HCT116 (cell line): ENCODE data around the gene PDHA1.

Experiments used
- CTCF ChIP-seq, 3 experiments: fragments of 200-600 bp in 1 of 3; sonication (generic) in 1 of 3; IDR thresholded peaks in 2 of 3; conservative IDR thresholded peaks in 1 of 3; 2 replicates each; pipeline ENCODE4 v1.5.1; 2012 to 2017; ENCODE audit warnings: low read depth in 2 of 3, low read length in 2 of 3, antibody characterized with exemption in 1 of 3, borderline replicate concordance in 1 of 3, control low read depth in 1 of 3, mild to moderate bottlenecking in 1 of 3, mixed read lengths in 1 of 3, mixed run types in 1 of 3, moderate library complexity in 1 of 3; ENCODE audit not compliant: insufficient read depth in 1 of 3
- POLR2A ChIP-seq: IDR thresholded peaks from 2 replicates; pipeline ENCODE4 v1.7.0; 2011; ENCODE audit warnings: borderline replicate concordance; ENCODE audit not compliant: insufficient read depth, insufficient read length; ENCODE audit errors: extremely low read depth
- REST ChIP-seq: IDR thresholded peaks from 2 replicates; pipeline ENCODE4 v1.6.1; 2012; ENCODE audit warnings: low read depth
- SP1 ChIP-seq: IDR thresholded peaks from 2 replicates; pipeline ENCODE4 v1.6.1; 2012; ENCODE audit warnings: low read depth

GRCh38 chrX:19372170-19372546 is 28.4 kb downstream of the PDHA1 start:
- TF ChIP-seq REST: no peak
- TF ChIP-seq SP1: no peak
- TF ChIP-seq CTCF (IDR thresholded peaks at IDR 0.05 in 2 of 3, conservative IDR thresholded peaks at IDR 0.05 in 1 of 3; ENCODE audit: borderline replicate concordance in 1 of 3, insufficient read depth in 1 of 3, low read depth in 2 of 3, low read length in 2 of 3): peak; percentile 60 to 67 (median 66); a peak in 5 of 6 replicates
- TF ChIP-seq POLR2A: no peak
